Measurements from ENCODE around the gene SPOCK2.

GRCh38 chr10:72035252-72035887 lies 53.0 kb downstream of the SPOCK2 start:
- TF ChIP-seq TAF1 (IDR thresholded peaks at IDR 0.05; ENCODE audit: borderline replicate concordance, insufficient read depth, low read length): no peak
- no peak for TF ChIP-seq SIN3A (IDR thresholded peaks at IDR 0.05; ENCODE audit: borderline replicate concordance, insufficient read depth, low read length)
- TF ChIP-seq REST (IDR thresholded peaks at IDR 0.05; ENCODE audit: insufficient read depth in 1 of 2, low read depth in 2 of 2, low read length in 2 of 2): no peak

Data from PFSK-1 (cell line).